ENCODE results near the gene ESYT2.
A peak's percentile ranks its signal among the peaks of the same experiment; 100 is the strongest.
"Not testable (repeated sequence)": the region's sequence is repeated elsewhere in the genome, so short reads cannot be mapped to it uniquely, and the experiment has no call there.

Gene ESYT2

GRCh38 chr7:158864507-158864820 lies 35.2 kb upstream of the ESYT2 start:
- Histone ChIP-seq H3K27ac (ENCODE audit: low read length) (no peak overlapping the region), H3K9ac (ENCODE audit: low read depth, low read length) (no peak overlapping the region), H3K4me3 (ENCODE audit: low read length) (peak overlapping the region; percentile 74), H3K9me3 (ENCODE audit: insufficient read depth, low read depth, low read length) (no peaks in the 10 kb centered on the region), H3K36me3 (ENCODE audit: insufficient read depth, low read depth, low read length) (no peaks in the 10 kb centered on the region), H3K4me1 (ENCODE audit: insufficient read depth, low read length) (peaks cover 24% of the 10 kb centered on the region), H3K27me3 (ENCODE audit: insufficient read depth, low read length) (peaks cover 5% of the 10 kb centered on the region; the same call in 1 of the 2 replicates)

DNA sequence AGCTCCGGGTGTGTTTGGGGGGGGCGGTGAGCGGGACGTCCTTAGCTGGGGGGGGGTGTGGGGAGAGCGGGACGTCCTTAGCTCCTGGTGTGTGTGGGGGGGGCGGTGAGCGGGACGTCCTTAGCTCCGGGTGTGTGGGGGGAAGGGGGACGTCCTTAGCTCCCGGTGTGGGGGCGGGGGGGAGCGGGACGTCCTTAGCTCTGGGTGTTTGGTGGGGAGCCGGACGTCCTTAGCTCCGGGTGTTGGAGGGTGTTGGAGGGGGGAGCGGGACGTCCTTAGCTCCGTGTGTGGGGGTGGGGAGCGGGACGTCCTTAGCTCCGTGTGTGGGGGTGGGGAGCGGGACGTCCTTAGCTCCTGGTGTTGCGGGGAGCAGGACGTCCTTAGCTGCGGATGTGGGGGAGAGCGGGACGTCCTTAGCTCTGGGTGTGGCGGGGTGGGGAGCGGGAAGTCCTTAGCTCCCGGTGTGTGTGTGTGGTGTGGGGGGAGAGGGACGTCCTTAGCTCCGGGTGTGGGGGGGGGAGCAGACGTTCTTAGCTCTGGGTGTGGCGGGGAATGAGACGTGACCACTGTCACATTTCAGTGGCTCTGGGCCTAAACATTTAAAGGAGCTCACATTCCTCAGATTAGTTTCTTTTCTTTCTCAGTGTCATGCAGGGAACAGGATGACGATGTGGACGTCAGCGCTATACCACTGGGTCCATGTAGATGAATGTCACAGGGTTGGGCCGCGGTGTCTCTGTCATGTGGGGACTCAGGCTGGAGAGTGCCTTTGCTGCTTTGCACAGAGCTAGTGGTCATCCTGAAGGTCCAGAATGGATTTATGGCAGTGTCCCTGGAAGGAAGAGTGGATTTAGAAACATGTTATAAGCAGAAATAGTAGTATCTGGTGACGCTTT lies 34.5 kb upstream of the ESYT2 start:
- no peak overlapping the region for H3K27ac ChIP-seq (ENCODE audit: low read length)
- H3K4me1 ChIP-seq (ENCODE audit: insufficient read depth, low read length) = peaks cover 30% of the 10 kb centered on the region
- peak overlapping the region; percentile 74 for H3K4me3 ChIP-seq (ENCODE audit: low read length)
- H3K9me3 ChIP-seq (ENCODE audit: insufficient read depth, low read depth, low read length) = no peaks in the 10 kb centered on the region
- peaks cover 5% of the 10 kb centered on the region; the same call in 1 of the 2 replicates for H3K27me3 ChIP-seq (ENCODE audit: insufficient read depth, low read length)
- H3K36me3 ChIP-seq (ENCODE audit: insufficient read depth, low read depth, low read length) = no peaks in the 10 kb centered on the region
- peak overlapping the region; percentile 24; the same call in 1 of the 2 replicates for H3K9ac ChIP-seq (ENCODE audit: low read depth, low read length)

GRCh38 chr7:158862985-158863610 lies 33.8 kb upstream of the ESYT2 start:
- not testable (repeated sequence) for H3K27ac ChIP-seq (ENCODE audit: low read length)

GRCh38 chr7:158861936-158862704 lies 32.8 kb upstream of the ESYT2 start:
- Histone ChIP-seq H3K27me3 (ENCODE audit: insufficient read depth, low read length) (peaks cover 5% of the 10 kb centered on the region; the same call in 1 of the 2 replicates), H3K9me3 (ENCODE audit: insufficient read depth, low read depth, low read length) (no peaks in the 10 kb centered on the region), H3K27ac (ENCODE audit: low read length) (no peak overlapping the region), H3K4me3 (ENCODE audit: low read length) (no peak overlapping the region), H3K36me3 (ENCODE audit: insufficient read depth, low read depth, low read length) (no peaks in the 10 kb centered on the region), H3K9ac (ENCODE audit: low read depth, low read length) (no peak overlapping the region; the same call in 1 of the 2 replicates), H3K4me1 (ENCODE audit: insufficient read depth, low read length) (peaks cover 37% of the 10 kb centered on the region)

More at GRCh38 chr7:158862985-158863610, 33.8 kb upstream of the ESYT2 start:
- Histone ChIP-seq H3K9ac (ENCODE audit: low read depth, low read length) (peak overlapping the region; percentile 24; the same call in 1 of the 2 replicates), H3K4me1 (ENCODE audit: insufficient read depth, low read length) (peaks cover 34% of the 10 kb centered on the region), H3K4me3 (ENCODE audit: low read length) (peak overlapping the region; percentile 74; the same call in 1 of the 2 replicates)
- H3K36me3 ChIP-seq (ENCODE audit: insufficient read depth, low read depth, low read length); H3K27me3 ChIP-seq (ENCODE audit: insufficient read depth, low read length); H3K9me3 ChIP-seq (ENCODE audit: insufficient read depth, low read depth, low read length): not testable (repeated sequence)

- peak overlapping the region; percentile 61; the same call in 1 of the 2 replicates for H3K9ac ChIP-seq (ENCODE audit: low read depth, low read length)
- no peaks in the 10 kb centered on the region for H3K36me3 ChIP-seq (ENCODE audit: insufficient read depth, low read depth, low read length)
- peak overlapping the region; percentile 37; the same call in 1 of the 2 replicates for H3K4me3 ChIP-seq (ENCODE audit: low read length)
- H3K9me3 ChIP-seq (ENCODE audit: insufficient read depth, low read depth, low read length) = no peaks in the 10 kb centered on the region
- peak overlapping the region; percentile 0 for H3K27ac ChIP-seq (ENCODE audit: low read length)
- peaks cover 37% of the 10 kb centered on the region for H3K4me1 ChIP-seq (ENCODE audit: insufficient read depth, low read length)
- H3K27me3 ChIP-seq (ENCODE audit: insufficient read depth, low read length) = peaks cover 5% of the 10 kb centered on the region; the same call in 1 of the 2 replicates
These were observed 31.9 kb upstream of the ESYT2 start for GRCh38 chr7:158861004-158861787.

GRCh38 chr7:158860394-158860793 lies 31.1 kb upstream of the ESYT2 start:
- Histone ChIP-seq H3K4me1 (ENCODE audit: insufficient read depth, low read length) (peaks cover 37% of the 10 kb centered on the region), H3K27ac (ENCODE audit: low read length) (no peak overlapping the region), H3K36me3 (ENCODE audit: insufficient read depth, low read depth, low read length) (no peaks in the 10 kb centered on the region), H3K9ac (ENCODE audit: low read depth, low read length) (no peak overlapping the region), H3K9me3 (ENCODE audit: insufficient read depth, low read depth, low read length) (no peaks in the 10 kb centered on the region), H3K4me3 (ENCODE audit: low read length) (no peak overlapping the region; the same call in 1 of the 2 replicates), H3K27me3 (ENCODE audit: insufficient read depth, low read length) (peaks cover 5% of the 10 kb centered on the region; the same call in 1 of the 2 replicates)

GRCh38 chr7:158858592-158859503 lies 29.5 kb upstream of the ESYT2 start:
- Histone ChIP-seq H3K9ac (ENCODE audit: low read depth, low read length) (peak overlapping the region; percentile 61; the same call in 1 of the 2 replicates), H3K4me1 (ENCODE audit: insufficient read depth, low read length) (peaks cover 37% of the 10 kb centered on the region), H3K36me3 (ENCODE audit: insufficient read depth, low read depth, low read length) (no peaks in the 10 kb centered on the region), H3K27me3 (ENCODE audit: insufficient read depth, low read length) (no peaks in the 10 kb centered on the region), H3K4me3 (ENCODE audit: low read length) (peak overlapping the region; percentile 56), H3K9me3 (ENCODE audit: insufficient read depth, low read depth, low read length) (no peaks in the 10 kb centered on the region), H3K27ac (ENCODE audit: low read length) (peak overlapping the region; percentile 35)

GRCh38 chr7:158856883-158857668 lies 27.8 kb upstream of the ESYT2 start:
- H3K4me1 ChIP-seq (ENCODE audit: insufficient read depth, low read length) = peaks cover 37% of the 10 kb centered on the region
- H3K9me3 ChIP-seq (ENCODE audit: insufficient read depth, low read depth, low read length) = no peaks in the 10 kb centered on the region
- H3K4me3 ChIP-seq (ENCODE audit: low read length) = peak overlapping the region; percentile 91
- no peaks in the 10 kb centered on the region for H3K27me3 ChIP-seq (ENCODE audit: insufficient read depth, low read length)
- H3K9ac ChIP-seq (ENCODE audit: low read depth, low read length) = peak overlapping the region; percentile 67; the same call in 1 of the 2 replicates
- H3K27ac ChIP-seq (ENCODE audit: low read length) = no peak overlapping the region
- no peaks in the 10 kb centered on the region for H3K36me3 ChIP-seq (ENCODE audit: insufficient read depth, low read depth, low read length)

GRCh38 chr7:158854681-158855081 lies 25.4 kb upstream of the ESYT2 start:
- no peak overlapping the region for H3K9ac ChIP-seq (ENCODE audit: low read depth, low read length)
- H3K36me3 ChIP-seq (ENCODE audit: insufficient read depth, low read depth, low read length) = no peaks in the 10 kb centered on the region
- no peak overlapping the region for H3K27ac ChIP-seq (ENCODE audit: low read length)
- no peaks in the 10 kb centered on the region for H3K9me3 ChIP-seq (ENCODE audit: insufficient read depth, low read depth, low read length)
- H3K27me3 ChIP-seq (ENCODE audit: insufficient read depth, low read length) = no peaks in the 10 kb centered on the region
- peaks cover 15% of the 10 kb centered on the region; the same call in 1 of the 2 replicates for H3K4me1 ChIP-seq (ENCODE audit: insufficient read depth, low read length)
- H3K4me3 ChIP-seq (ENCODE audit: low read length) = no peak overlapping the region
